UCSD-AML1 (cell line): ENCODE results near the gene FADD.
A peak's percentile ranks its signal among the peaks of the same experiment; 100 is the strongest.

Experiments
- DNase-seq: peaks from one replicate; lab custom pipeline; 2025; ENCODE audit not compliant: unreplicated experiment; lab: John Stamatoyannopoulos, UW

FADD gene, protein sequence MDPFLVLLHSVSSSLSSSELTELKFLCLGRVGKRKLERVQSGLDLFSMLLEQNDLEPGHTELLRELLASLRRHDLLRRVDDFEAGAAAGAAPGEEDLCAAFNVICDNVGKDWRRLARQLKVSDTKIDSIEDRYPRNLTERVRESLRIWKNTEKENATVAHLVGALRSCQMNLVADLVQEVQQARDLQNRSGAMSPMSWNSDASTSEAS

DNA sequence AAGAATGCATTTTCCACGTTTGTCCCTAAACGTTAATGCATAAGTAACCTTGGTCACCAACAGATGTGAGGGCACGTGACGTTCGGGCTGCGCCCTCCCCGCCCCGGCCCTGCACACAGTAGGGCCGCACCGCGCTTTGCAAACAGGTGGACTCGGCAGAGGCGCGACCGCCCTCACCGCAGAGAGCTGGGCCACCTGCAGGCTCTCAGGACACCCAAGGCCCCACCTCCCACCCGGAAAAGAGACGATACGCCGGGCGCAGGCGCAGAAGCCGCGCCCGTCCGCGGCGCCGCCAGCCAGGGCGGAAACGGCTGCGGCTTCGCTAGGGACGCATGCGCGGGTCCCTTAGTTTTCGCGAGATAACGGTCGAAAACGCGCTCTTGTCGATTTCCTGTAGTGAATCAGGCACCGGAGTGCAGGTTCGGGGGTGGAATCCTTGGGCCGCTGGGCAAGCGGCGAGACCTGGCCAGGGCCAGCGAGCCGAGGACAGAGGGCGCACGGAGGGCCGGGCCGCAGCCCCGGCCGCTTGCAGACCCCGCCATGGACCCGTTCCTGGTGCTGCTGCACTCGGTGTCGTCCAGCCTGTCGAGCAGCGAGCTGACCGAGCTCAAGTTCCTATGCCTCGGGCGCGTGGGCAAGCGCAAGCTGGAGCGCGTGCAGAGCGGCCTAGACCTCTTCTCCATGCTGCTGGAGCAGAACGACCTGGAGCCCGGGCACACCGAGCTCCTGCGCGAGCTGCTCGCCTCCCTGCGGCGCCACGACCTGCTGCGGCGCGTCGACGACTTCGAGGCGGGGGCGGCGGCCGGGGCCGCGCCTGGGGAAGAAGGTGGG is at the start of gene FADD:
Gene FADD (plus strand): TSS at position 377 of the 831 bp plus-strand sequence. CDS start 164 bp downstream, at position 541.
- DNase-seq: peak; percentile 93

GRCh38 chr11:70155386-70155785 is 47.7 kb upstream of the FADD start:
- no peak for DNase-seq

GRCh38 chr11:70156291-70157037 is 46.6 kb upstream of the FADD start:
- no peak for DNase-seq

- DNase-seq: no peak
Measured at GRCh38 chr11:70158201-70158600, 44.9 kb upstream of the FADD start.

GRCh38 chr11:70158757-70159389 is 44.2 kb upstream of the FADD start:
- DNase-seq: no peak

DNA sequence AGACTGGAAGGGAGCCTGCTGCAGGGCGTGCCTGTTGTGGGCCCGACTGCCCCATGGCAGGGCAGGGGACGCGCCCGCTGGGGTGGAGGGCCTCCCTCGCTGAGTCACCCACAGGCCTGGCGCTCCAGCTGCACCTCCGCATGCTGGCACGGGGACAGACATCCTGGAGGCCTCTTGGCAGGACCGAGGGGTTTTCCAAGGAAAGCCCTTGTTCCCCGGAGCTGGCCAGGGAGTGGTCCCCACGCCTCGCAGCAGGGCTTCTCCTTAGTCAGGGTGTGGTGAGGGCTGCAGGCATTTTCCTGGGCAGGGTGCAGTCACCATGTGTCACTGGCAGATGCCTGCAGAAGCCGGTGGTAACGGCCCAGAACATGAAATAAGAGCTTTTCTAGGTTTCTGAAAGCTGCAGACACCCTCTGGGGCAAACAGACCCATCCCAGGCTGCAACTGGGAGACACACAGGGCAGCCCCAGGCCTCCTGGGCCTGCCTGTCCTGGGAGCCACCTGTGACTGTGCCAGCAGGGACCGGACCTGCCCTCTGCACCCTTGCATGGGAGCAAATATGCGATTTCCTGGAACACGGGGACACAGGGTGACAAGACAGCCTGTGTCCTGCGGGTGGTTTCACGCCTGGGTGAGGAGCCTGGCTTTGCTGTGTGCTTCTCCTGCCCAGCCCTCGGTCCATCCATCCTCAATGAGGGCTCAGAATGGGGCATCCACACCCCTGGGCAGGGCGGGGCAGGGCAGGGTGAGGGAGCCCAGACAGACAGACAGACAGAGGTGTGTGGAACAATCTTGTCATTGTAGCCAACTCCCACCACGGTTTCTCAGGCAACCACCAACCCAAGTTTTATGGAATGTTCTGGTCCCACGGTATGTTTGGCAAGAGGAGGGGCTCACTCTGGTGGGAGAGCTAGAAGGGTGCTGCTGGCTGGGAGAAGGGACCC is 43.2 kb upstream of the FADD start:
- DNase-seq: no peak

- no peak for DNase-seq
Measured at GRCh38 chr11:70161043-70161625, 42.0 kb upstream of the FADD start.

DNA sequence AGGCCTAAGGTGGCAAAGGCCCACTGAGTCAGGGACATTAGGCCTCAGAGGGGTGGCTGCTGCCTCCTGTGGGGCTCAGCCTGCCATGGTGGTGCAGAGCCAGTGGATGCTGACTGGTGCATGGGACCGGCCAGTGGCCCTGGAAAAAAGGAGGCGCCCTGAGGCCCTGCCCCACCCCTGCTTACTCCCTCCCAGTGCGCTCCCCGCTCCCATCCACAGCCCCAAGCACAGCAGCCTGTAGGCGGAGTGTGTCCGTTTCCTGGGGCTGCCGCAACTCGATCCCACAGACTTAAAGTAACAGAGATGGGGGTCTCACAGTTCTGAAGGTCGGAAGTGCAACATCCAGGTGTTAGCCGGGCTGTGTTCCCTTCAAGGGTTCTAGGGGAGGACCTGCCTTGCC is 38.4 kb upstream of the FADD start:
- DNase-seq: no peak

GRCh38 chr11:70167120-70167519 is 36.0 kb upstream of the FADD start:
- DNase-seq: no peak

GRCh38 chr11:70167723-70168404 is 35.2 kb upstream of the FADD start:
- no peak for DNase-seq

- no peak for DNase-seq
Measured at GRCh38 chr11:70168405-70168754, 34.7 kb upstream of the FADD start.

DNA sequence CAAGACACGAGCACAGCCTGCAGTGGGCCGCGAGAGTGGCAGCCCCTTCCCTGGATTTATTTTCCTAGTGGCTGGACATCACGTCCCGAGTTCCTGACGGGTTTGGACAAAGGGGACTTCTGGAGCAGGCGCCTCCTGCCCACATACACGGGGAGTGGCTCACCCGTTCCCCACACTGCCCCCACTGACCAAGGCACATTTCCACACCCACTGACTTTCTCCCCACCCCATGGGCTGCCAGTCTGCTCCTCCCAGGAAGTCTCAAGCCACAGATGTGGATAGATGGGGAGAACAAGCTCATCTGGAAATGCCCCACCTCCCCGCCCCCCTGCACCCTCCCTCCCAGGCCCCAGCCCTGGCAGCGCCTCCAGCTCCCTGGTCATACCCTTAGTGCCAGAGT is 34.0 kb upstream of the FADD start:
- DNase-seq: peak; percentile 47

DNA sequence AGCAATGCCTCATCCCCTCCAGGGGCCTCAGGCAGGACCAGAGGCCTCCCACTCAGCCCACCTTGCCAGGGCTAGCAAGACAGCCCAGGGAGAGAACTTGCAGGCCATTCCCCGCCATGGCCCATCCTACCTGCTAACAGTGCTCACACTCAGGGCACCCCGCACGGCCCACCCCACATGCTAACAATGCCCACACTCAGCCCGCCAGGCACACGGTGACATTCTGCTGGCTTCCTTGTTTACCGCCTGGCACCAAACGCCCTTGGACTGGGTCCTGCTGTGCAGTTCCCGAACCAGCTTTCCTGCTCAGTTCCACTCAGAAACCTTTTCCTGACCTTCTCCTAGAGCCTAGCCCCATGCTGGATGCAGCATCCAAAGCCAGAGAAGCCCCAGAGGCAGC is 33.5 kb upstream of the FADD start:
- no peak for DNase-seq

GRCh38 chr11:70170596-70171210 is 32.4 kb upstream of the FADD start:
- no peak for DNase-seq

GRCh38 chr11:70173018-70173417 is 30.1 kb upstream of the FADD start:
- no peak for DNase-seq

DNA sequence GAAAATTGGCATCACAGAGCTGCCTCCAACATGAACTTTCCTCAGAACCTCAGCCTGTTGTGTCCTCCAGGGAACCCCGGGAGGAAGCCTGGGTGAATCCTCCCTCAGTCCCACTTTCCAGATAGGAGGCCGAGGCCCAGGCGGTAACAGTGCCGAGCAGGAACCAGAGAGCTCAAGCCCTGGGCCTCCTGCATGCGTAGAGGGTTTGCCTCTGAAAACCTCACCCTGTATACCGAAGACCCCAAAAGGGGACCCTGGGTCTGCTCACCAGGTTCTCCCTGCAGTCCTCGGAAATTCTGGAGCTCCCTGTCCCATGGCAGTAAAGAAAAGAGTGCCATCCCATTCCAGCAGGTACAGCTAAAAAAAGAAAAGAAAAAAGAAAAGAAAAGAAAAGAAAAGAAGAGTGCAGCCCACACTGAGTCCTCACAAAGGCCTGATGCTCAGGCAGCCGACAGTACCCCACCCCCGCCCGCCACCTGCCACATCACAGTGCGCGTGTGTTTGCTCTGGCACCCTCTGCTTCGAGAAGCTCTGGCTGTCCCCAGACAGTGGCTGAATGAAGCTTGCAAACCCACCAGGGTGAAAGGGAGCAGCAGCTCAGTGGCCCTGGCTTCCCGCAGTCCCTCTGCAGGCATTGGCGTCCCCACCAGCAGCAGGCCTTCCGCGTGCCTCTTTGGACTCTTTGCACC is 28.4 kb upstream of the FADD start:
- no peak for DNase-seq

GRCh38 chr11:70175236-70175698 is 27.8 kb upstream of the FADD start:
- no peak for DNase-seq

DNA sequence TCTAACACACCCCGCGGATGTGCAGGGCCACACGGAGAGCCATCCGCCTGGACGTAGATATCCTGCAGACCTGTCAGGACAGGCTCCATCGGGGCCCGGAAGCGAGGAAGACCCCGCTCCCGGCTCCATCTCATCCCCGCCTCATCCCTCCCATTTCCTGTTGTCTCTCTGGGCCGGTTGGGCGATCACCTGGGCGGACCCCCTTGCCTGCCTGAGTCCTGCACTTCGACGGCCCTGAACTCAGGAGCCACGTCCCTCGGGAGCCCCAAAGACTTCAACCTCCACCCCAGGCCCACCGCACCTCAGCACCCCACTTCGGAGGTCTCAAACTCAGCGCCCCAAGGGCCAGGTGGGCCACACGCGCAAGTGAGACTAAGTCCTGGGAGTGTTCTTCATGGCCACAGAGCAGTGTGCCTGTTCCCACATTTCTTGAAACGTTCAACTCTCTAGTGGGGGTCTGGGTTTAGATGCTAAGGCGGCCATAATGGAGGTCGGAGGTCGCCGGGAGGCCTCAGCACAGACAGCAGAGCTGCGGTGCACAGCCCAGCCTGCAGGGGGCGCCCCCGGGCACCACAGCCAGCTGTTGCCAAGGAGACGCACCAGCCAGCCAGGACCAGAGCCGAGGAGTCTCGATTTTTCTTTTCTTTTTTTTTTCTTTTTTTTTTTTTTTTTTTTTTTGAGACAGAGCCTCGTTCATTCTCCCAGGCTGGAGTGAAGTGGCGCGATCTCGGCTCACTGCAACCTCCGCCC is 26.0 kb upstream of the FADD start:
- DNase-seq: peak; percentile 63
